ENCODE results near the gene TOMM40. TPM values are rescaled to one million over a fixed set of nuclear protein-coding genes. Genes with fewer than 3 reads are reported as not detected.

The TOMM40 gene
- total RNA-seq, 1 donor from 2014 or later = 47.4 TPM

DNA sequence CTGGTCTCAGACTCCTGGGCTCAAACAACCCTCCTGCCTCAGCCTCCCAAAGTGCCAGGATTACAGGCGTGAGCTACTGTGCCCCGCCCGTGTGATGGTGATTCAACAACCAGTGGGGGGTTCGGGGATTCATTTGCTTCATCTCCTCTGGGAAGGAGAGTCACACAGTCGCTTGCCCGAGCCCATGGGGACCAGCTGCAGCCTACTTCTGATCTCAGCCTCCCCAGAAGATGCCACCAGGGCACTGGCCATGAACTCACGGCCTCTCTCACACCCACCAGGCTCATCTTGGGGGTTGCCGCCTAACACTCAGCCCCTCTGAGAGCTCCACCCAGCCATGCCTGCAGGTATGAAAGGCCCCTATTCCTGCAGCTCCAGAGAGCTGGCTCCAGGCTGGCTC is 6.8 kb downstream of the TOMM40 start:
- no peak overlapping the region for H3K27ac Mint-ChIP-seq (ENCODE audit: unreplicated experiment)

DNA sequence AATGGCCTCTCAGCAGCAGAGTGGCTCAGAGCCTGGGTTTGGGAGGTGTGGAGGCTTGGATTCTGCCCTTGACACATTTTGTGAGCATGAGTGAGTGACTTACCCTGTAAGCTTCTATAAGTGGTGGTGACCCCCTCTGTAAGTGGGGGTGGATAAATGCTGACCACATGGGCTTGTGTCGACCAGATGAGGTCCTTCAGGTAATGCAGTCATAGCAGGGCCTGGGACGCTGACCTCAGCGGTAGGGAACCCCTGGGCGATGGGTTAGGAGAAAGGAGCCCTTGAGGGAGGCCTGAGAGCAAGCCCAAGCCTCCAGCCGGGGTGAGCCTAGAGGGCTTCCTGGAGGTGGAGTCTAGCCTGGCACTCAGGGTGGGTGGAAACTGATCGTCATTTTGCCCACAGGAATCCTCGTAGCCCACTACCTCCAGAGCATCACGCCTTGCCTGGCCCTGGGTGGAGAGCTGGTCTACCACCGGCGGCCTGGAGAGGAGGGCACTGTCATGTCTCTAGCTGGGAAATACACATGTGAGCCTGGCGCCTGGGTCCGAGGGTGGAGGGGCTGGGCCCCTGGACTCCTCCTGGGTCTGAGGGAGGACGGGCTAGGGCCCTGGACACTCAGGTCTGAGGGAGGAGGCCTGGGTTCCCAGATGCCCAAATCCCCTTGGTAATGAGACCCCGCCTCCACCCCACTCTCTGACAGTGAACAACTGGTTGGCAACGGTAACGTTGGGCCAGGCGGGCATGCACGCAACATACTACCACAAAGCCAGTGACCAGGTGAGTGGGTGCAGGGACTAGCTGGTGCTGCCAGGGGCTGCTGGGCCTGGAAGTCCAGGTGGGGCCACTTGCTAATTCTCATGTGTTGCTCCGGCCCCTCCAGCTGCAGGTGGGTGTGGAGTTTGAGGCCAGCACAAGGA is 9.5 kb downstream of the TOMM40 start:
- no peaks in the 10 kb centered on the region for H3K27me3 Mint-ChIP-seq (ENCODE audit: unreplicated experiment)
- peaks cover 16% of the 10 kb centered on the region for H3K36me3 Mint-ChIP-seq (ENCODE audit: unreplicated experiment)
- peaks cover 10% of the 10 kb centered on the region for H3K4me1 Mint-ChIP-seq (ENCODE audit: unreplicated experiment)
- H3K4me3 Mint-ChIP-seq (ENCODE audit: unreplicated experiment) = no peak overlapping the region
- DNase-seq (ENCODE audit: extremely low spot score, unreplicated experiment) = no peak
- no peaks in the 10 kb centered on the region for H3K9me3 Mint-ChIP-seq (ENCODE audit: unreplicated experiment)
- TF ChIP-seq, protein P1, sequence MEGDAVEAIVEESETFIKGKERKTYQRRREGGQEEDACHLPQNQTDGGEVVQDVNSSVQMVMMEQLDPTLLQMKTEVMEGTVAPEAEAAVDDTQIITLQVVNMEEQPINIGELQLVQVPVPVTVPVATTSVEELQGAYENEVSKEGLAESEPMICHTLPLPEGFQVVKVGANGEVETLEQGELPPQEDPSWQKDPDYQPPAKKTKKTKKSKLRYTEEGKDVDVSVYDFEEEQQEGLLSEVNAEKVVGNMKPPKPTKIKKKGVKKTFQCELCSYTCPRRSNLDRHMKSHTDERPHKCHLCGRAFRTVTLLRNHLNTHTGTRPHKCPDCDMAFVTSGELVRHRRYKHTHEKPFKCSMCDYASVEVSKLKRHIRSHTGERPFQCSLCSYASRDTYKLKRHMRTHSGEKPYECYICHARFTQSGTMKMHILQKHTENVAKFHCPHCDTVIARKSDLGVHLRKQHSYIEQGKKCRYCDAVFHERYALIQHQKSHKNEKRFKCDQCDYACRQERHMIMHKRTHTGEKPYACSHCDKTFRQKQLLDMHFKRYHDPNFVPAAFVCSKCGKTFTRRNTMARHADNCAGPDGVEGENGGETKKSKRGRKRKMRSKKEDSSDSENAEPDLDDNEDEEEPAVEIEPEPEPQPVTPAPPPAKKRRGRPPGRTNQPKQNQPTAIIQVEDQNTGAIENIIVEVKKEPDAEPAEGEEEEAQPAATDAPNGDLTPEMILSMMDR (IDR thresholded peaks at IDR 0.05) = no peak
- no peak overlapping the region for H3K27ac Mint-ChIP-seq (ENCODE audit: unreplicated experiment)

More for the DNA sequence above, 6.8 kb downstream of the TOMM40 start:
- TF ChIP-seq, protein P1 (IDR thresholded peaks at IDR 0.05) = no peak
- Mint-ChIP-seq H3K27me3 (ENCODE audit: unreplicated experiment) (no peaks in the 10 kb centered on the region), H3K4me3 (ENCODE audit: unreplicated experiment) (no peak overlapping the region), H3K36me3 (ENCODE audit: unreplicated experiment) (peaks cover 24% of the 10 kb centered on the region), H3K4me1 (ENCODE audit: unreplicated experiment) (no peaks in the 10 kb centered on the region), H3K9me3 (ENCODE audit: unreplicated experiment) (no peaks in the 10 kb centered on the region)
- DNase-seq (ENCODE audit: extremely low spot score, unreplicated experiment) = no peak

DNA sequence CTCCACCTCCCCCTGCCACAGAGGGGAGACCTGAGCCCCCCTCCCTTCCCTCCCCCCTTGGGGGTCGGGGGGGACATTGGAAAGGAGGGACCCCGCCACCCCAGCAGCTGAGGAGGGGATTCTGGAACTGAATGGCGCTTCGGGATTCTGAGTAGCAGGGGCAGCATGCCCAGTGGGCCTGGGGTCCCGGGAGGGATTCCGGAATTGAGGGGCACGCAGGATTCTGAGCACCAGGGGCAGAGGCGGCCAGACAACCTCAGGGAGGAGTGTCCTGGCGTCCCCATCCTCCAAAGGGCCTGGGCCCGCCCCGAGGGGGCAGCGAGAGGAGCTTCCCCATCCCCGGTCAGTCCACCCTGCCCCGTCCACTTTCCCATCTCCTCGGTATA is 12.2 kb downstream of the TOMM40 start:
- Mint-ChIP-seq H3K9me3 (ENCODE audit: unreplicated experiment) (no peaks in the 10 kb centered on the region), H3K4me3 (ENCODE audit: unreplicated experiment) (no peak overlapping the region), H3K27me3 (ENCODE audit: unreplicated experiment) (peaks cover 3% of the 10 kb centered on the region), H3K27ac (ENCODE audit: unreplicated experiment) (no peak overlapping the region), H3K36me3 (ENCODE audit: unreplicated experiment) (peaks cover 9% of the 10 kb centered on the region), H3K4me1 (ENCODE audit: unreplicated experiment) (peaks cover 19% of the 10 kb centered on the region)
- TF ChIP-seq, protein P1 (IDR thresholded peaks at IDR 0.05) = no peak
- no peak for DNase-seq (ENCODE audit: extremely low spot score, unreplicated experiment)

DNA sequence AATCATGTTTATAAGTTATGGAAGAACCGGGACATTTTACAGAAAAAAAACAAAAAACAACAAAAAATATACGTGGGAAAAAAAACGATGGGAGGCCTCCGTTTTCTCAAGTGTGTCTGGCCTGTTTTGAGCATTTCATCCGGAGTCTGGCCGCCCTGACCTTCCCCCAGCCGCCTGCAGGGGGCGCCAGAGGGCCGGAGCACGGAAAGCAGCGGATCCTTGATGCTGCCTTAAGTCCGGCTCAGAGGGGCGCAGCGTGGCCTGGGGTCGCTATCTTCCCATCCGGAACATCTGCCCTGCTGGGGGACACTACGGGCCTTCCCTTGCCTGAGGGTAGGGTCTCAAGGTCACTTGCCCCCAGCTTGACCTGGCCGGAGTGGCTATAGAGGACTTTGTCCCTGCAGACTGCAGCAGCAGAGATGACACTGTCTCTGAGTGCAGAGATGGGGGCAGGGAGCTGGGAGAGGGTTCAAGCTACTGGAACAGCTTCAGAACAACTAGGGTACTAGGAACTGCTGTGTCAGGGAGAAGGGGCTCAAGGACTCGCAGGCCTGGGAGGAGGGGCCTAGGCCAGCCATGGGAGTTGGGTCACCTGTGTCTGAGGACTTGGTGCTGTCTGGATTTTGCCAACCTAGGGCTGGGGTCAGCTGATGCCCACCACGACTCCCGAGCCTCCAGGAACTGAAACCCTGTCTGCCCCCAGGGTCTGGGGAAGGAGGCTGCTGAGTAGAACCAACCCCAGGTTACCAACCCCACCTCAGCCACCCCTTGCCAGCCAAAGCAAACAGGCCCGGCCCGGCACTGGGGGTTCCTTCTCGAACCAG is 12.8 kb downstream of the TOMM40 start:
- Mint-ChIP-seq H3K27ac (ENCODE audit: unreplicated experiment) (no peak overlapping the region), H3K36me3 (ENCODE audit: unreplicated experiment) (peaks cover 9% of the 10 kb centered on the region), H3K27me3 (ENCODE audit: unreplicated experiment) (peaks cover 3% of the 10 kb centered on the region), H3K4me1 (ENCODE audit: unreplicated experiment) (peaks cover 19% of the 10 kb centered on the region), H3K9me3 (ENCODE audit: unreplicated experiment) (no peaks in the 10 kb centered on the region), H3K4me3 (ENCODE audit: unreplicated experiment) (no peak overlapping the region)
- TF ChIP-seq, protein P1 (IDR thresholded peaks at IDR 0.05) = peak; percentile 99
- peak; percentile 93 for DNase-seq (ENCODE audit: extremely low spot score, unreplicated experiment)
